Measurements from ENCODE around the gene ATXN7L2. TPM values are rescaled to one million over a fixed set of nuclear protein-coding genes. Genes with fewer than 3 reads are reported as not detected.

The ATXN7L2 gene, protein sequence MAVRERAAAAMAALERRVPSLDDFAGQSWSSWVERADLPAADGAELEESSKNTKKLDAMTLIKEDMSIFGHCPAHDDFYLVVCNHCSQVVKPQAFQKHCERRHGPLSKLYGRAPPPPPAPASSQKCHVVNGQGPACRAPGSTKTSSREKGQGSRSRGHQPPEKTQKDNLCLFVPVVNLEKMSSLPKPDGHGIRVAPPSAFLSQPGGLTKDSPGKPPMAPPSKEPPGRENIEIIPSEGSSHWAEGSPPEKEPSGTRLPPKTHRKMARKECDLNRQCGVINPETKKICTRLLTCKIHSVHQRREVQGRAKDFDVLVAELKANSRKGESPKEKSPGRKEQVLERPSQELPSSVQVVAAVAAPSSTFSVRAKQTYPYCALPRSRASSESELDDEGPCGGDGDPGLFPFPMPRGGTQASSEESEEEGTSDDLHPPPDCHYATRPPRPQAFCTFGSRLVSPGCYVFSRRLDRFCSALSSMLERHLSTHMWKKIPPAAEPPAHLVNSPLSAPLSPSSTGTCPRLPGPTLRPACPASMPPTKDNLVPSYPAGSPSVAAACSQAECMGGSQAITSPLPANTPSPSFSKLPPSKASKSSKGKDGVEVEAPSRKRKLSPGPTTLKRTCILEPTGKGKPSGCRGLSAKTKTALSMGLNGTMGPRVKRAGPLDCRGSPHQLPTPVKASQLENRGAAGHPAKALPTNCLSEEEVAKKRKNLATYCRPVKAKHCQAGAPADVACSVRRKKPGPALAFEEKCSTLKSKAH
- 4.6 TPM for total RNA-seq
- long read RNA-seq, partial matches to known transcripts: 0 of 5 reads
- long read RNA-seq, other reads (novel, unspliced or antisense): 4 of 5 reads

DNA sequence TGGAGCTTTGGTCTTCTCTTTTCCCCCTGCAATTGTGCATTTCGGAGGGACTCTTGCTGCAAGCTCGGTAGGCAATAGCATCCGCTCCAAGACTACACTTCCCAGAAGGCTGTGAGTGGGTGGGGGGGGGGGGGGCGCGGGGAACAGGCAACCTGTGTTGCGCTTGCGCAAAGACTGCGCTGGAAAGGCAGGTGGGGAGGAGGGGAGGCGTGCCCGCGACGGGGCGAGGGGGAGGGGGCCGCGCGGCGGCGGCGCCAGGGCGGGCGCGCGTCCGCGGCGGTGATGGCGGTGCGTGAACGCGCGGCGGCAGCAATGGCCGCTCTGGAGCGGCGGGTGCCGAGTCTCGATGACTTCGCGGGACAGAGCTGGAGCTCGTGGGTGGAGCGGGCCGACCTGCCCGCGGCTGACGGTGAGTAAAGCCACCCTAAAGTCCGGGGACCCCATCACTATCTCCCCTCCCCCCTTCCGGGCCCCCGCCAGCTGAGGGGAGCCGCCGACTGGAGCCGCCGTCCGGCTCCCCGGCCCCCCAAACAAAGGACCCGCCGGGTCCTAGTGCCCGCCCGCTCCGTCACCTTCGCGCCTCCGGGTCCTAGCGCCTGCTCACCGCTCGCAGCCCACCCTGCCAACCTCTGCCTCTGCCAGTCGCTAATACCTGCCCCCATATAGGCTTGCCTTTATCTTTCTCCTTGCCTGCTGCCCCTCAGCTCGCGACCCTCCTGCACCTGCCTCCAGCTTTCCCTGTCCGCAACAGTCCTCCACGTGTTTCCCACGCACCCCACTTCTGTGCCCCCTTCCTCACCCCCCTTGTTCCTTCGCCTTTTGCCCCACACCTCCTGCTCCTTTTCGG is at the start of gene ATXN7L2:
Gene ATXN7L2 (plus strand): TSS at position 234 of the 847 bp plus-strand sequence. CDS start 49 bp downstream, at position 283.
- intact Hi-C loops (cut with DNase I): no loop called here
- TF ChIP-seq, protein P1, sequence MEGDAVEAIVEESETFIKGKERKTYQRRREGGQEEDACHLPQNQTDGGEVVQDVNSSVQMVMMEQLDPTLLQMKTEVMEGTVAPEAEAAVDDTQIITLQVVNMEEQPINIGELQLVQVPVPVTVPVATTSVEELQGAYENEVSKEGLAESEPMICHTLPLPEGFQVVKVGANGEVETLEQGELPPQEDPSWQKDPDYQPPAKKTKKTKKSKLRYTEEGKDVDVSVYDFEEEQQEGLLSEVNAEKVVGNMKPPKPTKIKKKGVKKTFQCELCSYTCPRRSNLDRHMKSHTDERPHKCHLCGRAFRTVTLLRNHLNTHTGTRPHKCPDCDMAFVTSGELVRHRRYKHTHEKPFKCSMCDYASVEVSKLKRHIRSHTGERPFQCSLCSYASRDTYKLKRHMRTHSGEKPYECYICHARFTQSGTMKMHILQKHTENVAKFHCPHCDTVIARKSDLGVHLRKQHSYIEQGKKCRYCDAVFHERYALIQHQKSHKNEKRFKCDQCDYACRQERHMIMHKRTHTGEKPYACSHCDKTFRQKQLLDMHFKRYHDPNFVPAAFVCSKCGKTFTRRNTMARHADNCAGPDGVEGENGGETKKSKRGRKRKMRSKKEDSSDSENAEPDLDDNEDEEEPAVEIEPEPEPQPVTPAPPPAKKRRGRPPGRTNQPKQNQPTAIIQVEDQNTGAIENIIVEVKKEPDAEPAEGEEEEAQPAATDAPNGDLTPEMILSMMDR (IDR thresholded peaks at IDR 0.05): no peak

DNA sequence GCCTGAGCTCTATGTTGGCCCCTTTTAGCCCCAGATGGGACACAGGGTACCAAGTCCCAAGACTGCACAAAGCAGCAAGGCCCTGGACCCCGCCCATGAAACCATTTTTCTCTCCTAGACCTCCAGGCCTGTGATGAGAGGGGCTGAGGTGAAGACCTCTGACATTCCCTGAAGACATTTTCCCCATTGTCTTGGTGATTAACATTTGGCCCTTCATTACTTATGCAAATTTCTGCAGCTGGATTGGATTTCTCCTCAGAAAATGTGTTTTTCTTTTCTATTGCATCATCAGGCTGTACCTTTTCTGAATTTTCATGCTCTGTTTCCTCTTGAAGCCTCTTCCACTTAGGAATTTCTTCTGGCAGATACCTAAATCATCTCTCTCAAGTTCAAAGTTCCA is 49.2 kb upstream of the ATXN7L2 start:
- no peaks in the 10 kb centered on the region for H3K27me3 ChIP-seq
- H3K4me3 ChIP-seq: no peak overlapping the region
- H3K27ac ChIP-seq: no peak overlapping the region
- no peaks in the 10 kb centered on the region for H3K36me3 ChIP-seq
- DNase-seq: no peak
- intact Hi-C loops (cut with DNase I): no loop called here
- H3K4me1 ChIP-seq: no peaks in the 10 kb centered on the region
- TF ChIP-seq, protein P1 (IDR thresholded peaks at IDR 0.05): no peak
- no peak for ATAC-seq
- H3K9me3 ChIP-seq: no peaks in the 10 kb centered on the region

More for the DNA sequence above, at the start of gene ATXN7L2:
- Histone ChIP-seq H3K9me3 (no peaks in the 10 kb centered on the region), H3K4me3 (peak within 1 kb of the TSS; percentile 65), H3K36me3 (peaks cover 1% of the 10 kb centered on the region), H3K4me1 (peaks cover 4% of the 10 kb centered on the region), H3K27me3 (no peaks in the 10 kb centered on the region), H3K27ac (peak within 1 kb of the TSS; percentile 98)
- ATAC-seq (peak; percentile 95), DNase-seq (peak; percentile 95)

DNA sequence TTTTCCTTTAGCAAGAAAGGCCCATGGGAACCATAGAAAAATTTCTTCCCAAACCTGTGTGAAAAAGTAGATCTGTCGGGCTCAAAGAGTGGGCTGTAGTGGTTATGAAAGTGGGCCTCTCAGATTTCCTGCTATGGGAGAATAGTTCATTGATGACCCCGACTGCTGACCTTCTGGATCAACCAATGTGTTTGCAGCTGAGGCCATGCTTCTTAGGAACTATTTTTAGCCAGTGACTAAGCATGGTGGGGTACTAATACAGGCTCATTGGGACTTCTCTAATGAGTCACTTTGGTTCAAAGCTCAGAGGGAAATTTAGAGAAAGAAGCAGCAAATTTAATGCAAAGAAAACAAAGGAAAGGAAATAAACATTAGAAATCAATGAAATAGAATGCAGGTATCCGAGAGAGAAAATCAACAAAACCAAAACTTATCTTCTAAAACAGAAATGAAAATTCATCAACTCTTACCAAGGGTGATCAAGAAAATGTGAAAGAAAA is 44.9 kb upstream of the ATXN7L2 start:
- TF ChIP-seq, protein P1 (IDR thresholded peaks at IDR 0.05): no peak
- Histone ChIP-seq H3K27ac (no peak overlapping the region), H3K4me3 (no peak overlapping the region), H3K27me3 (no peaks in the 10 kb centered on the region), H3K9me3 (no peaks in the 10 kb centered on the region), H3K4me1 (no peaks in the 10 kb centered on the region), H3K36me3 (no peaks in the 10 kb centered on the region)
- no peak for ATAC-seq
- DNase-seq: no peak
- intact Hi-C loops (cut with DNase I): no loop called here

DNA sequence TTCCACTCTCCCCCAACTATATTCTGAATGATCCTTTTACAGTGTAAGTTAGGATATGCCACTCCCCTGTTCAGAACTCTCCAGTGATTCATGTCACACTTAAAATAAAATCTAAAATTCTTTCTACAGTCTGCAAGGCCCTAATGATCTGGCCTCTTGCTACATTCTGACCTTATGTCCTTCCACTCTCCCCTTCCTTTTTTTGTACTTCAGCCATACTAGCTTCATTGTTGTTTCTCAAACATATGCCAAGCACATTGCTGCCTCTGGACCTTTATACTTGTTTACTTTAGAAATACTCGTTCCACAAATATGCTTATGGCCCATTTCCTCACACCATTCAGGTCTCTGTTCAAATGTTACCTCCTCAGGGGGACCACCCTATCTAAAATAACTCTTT is 42.6 kb upstream of the ATXN7L2 start:
- intact Hi-C loops (cut with DNase I): no loop called here
- TF ChIP-seq, protein P1 (IDR thresholded peaks at IDR 0.05): no peak
- no peaks in the 10 kb centered on the region for H3K9me3 ChIP-seq
- no peaks in the 10 kb centered on the region for H3K4me1 ChIP-seq
- H3K27me3 ChIP-seq: peaks cover 3% of the 10 kb centered on the region
- H3K4me3 ChIP-seq: no peak overlapping the region
- H3K36me3 ChIP-seq: no peaks in the 10 kb centered on the region
- H3K27ac ChIP-seq: no peak overlapping the region
- DNase-seq: no peak
- ATAC-seq: no peak

DNA sequence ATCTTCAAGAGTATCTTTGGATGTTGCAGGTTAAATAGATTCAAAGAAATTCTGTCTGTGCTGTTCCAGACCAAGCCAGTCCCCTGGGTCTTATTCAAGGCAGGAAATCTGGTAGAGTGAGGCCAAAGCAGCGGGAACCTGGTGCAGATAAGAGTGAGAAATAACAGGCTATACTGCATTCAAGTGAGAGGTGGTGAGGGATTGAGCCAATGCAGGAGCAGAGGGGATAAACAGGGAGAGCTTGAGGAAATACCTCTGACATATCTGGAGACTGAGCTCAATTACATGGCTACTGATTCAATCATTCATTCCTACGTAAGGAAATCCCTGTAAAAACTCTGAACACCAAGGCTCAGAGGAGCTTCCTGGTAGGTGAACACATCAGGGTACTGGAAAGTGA is 40.2 kb upstream of the ATXN7L2 start:
- Histone ChIP-seq H3K4me3 (no peak overlapping the region), H3K36me3 (no peaks in the 10 kb centered on the region), H3K27ac (no peak overlapping the region), H3K4me1 (no peaks in the 10 kb centered on the region), H3K27me3 (peaks cover 3% of the 10 kb centered on the region), H3K9me3 (no peaks in the 10 kb centered on the region)
- no peak for ATAC-seq
- intact Hi-C loops (cut with DNase I): no loop called here
- DNase-seq: no peak
- TF ChIP-seq, protein P1 (IDR thresholded peaks at IDR 0.05): no peak

Measured in upper lobe of right lung (tissue), 1 donor.